ENCODE data around the gene CFAP210.

- TF ChIP-seq CEBPB (tag; IDR thresholded peaks at IDR 0.05) = no peak
- no peak for TF ChIP-seq JUN (IDR thresholded peaks at IDR 0.05; ENCODE audit: borderline replicate concordance, low read depth, low read length)
- no peak for TF ChIP-seq JUN (CRISPR knock-in tag; IDR thresholded peaks at IDR 0.05; ENCODE audit: borderline replicate concordance)
- no peak for TF ChIP-seq BCLAF1 (IDR thresholded peaks at IDR 0.05; ENCODE audit: borderline replicate concordance in 1 of 2, control insufficient read depth in 1 of 2, low read depth in 2 of 2, low read length in 1 of 2)
- no peak for TF ChIP-seq POLR2AphosphoS5 (IDR thresholded peaks at IDR 0.05; ENCODE audit: control insufficient read depth, insufficient read depth, low read depth, low read length)
- no peak for TF ChIP-seq RNF219 (CRISPR knock-in tag; IDR thresholded peaks at IDR 0.05)
- no peak for TF ChIP-seq ASH1L (IDR thresholded peaks at IDR 0.05; ENCODE audit: borderline replicate concordance, low read depth, partially characterized antibody)
- TF ChIP-seq UBTF (IDR thresholded peaks at IDR 0.05; ENCODE audit: borderline replicate concordance in 1 of 2, low read depth in 2 of 2, low read length in 2 of 2) = no peak
- TF ChIP-seq RAD21 (CRISPR knock-in tag; conservative IDR thresholded peaks at IDR 0.05 in 1 of 2, IDR thresholded peaks at IDR 0.05 in 1 of 2) = no peak
- TF ChIP-seq IRF2 (CRISPR knock-in tag; IDR thresholded peaks at IDR 0.05) = no peak
Measured at GRCh38 chr2:169707626-169708025, 13.4 kb upstream of the CFAP210 start.
